ENCODE results near the gene VENTX. TPM values are rescaled to one million over a fixed set of nuclear protein-coding genes. Genes with fewer than 3 reads are reported as not detected.

Gene VENTX
- total RNA-seq, 1 donor from 2014 or later = not detected

- no peak for DNase-seq (ENCODE audit: low spot score)
These were observed 2.3 kb upstream of the VENTX start for GRCh38 chr10:133235265-133235855.

GRCh38 chr10:133235932-133236331 is 1.7 kb upstream of the VENTX start:
- no peak for DNase-seq (ENCODE audit: low spot score)

GRCh38 chr10:133236401-133237240 is 1.0 kb upstream of the VENTX start:
- no peak for DNase-seq (ENCODE audit: low spot score)

DNA sequence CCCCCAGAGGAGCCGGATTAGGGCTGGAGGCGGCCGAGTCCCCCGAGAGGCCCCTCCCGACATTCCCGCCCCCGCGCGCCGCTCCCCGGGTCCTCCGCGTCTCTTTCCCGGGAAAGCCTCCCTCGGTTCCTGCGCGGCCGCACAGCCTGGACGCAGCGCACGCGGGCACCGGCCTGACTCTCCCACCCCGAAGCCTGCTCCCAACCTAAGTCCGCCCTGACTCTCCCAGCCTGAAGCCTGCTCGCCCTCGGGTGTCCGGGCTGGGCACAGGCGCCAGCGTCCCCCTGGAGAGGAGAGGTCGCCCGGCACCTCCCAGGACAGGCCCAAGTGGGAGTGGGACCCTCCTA is 441 bp upstream of the VENTX start:
- DNase-seq (ENCODE audit: low spot score) = no peak

GRCh38 chr10:133238466-133238804 is 780 bp downstream of the VENTX start:
- DNase-seq (ENCODE audit: low spot score) = no peak

GRCh38 chr10:133239990-133240389 is 2.3 kb downstream of the VENTX start:
- DNase-seq (ENCODE audit: low spot score) = no peak

- DNase-seq (ENCODE audit: low spot score) = no peak
These were observed 4.0 kb downstream of the VENTX start for GRCh38 chr10:133241501-133242205.

GRCh38 chr10:133242611-133243356 is 5.1 kb downstream of the VENTX start:
- no peak for DNase-seq (ENCODE audit: low spot score)

DNA sequence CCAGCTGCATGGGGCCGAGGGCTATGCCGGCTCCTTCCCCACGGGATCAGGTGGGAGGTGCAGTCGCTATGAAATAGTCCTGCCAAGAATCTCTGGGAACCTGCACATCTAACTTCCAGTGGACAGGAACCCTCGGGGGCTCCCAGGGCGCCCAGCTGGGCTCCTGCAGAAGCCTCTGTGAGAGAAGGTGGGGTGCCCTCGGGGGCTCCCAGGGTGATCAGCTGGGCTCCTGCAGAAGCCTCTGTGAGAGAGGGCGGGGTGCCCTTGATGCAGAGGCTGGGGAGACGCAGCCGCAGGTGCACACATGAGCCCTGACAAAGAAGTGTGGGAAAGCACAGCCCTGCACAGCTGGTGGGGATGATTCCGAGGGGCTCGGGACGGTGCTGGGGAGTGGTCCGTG is 5.9 kb downstream of the VENTX start:
- no peak for DNase-seq (ENCODE audit: low spot score)

- peak; percentile 89 for DNase-seq (ENCODE audit: low spot score)
These were observed 8.0 kb downstream of the VENTX start for GRCh38 chr10:133245439-133246235.

DNA sequence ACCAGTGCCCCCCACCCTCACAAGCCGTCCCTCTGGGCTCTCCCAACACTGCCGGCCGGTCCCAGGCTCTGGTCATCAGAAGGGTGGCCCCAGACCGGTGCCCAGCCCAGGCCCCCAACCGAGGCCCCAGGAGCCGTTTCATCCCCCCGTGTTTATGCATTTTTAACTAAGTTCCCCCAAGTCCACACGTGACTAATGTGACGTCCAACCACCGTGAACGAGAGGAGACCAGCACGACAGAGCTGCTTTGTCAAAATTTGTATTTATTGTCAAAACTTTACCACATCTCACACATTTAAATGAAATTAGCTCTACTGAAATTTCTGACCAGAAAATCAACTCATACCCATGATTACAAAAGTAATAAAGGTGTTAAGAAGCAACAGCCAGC is 8.6 kb downstream of the VENTX start:
- DNase-seq (ENCODE audit: low spot score) = no peak

GRCh38 chr10:133247681-133248333 is 10.2 kb downstream of the VENTX start:
- no peak for DNase-seq (ENCODE audit: low spot score)

DNA sequence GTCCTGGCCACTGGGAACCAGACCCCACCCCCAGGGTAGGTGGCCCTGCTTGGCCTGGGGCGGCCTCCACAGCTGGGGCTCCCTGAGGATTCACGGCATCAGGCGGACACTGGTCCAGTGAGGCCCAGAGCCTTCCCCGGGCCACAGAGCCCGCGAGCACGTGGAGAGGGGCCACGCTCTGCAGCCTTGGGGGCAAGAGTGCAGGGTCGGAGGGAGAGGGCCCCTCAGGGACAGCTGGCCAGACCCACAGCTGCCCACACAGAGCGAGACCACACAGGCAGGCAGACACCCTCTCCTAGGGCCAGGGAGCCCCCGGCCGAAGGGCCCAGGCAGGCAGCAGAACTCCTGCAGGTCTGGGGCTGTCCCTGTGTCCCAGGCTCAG is 10.7 kb downstream of the VENTX start:
- no peak for DNase-seq (ENCODE audit: low spot score)

GRCh38 chr10:133249094-133249780 is 11.6 kb downstream of the VENTX start:
- no peak for DNase-seq (ENCODE audit: low spot score)

DNA sequence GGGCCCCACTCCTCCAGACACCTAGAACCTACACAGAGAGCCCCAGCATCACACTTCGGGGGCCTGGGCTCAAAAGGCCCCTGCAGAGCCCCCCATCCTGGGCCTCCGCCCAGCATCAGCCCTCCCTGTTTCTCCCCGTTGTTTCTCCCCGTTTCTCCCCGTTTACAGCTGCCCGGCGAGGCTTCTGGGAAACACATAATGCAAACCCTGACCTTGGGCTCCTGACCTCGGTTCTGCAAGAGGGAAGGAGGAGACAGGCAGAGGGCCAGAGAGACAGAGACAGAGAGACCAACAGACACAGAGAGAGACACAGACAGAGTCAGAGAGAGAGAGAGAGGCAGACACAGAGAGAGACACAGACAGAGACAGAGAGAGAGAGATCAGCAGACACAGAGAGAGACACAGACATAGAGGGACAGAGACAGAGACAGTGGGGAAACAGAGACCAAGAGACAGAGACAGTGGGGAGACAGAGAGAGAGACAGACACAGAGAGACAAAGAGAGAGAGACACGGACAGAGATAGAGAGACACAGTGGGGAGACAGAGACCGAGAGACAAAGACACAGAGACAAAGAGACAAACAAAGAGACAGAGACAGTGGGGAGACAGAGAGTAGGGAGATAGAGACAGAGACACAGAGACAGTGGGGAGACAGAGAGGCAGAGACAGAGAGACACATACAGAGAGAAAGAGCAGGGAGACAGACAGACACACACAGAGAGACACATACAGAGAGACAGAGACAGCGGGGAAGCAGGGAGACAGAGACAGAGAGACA is 12.5 kb downstream of the VENTX start:
- no peak for DNase-seq (ENCODE audit: low spot score)

GRCh38 chr10:133251388-133252222 is 13.9 kb downstream of the VENTX start:
- DNase-seq (ENCODE audit: low spot score) = peak; percentile 58

- no peak for DNase-seq (ENCODE audit: low spot score)
These were observed 14.5 kb downstream of the VENTX start for GRCh38 chr10:133252223-133252552.

DNA sequence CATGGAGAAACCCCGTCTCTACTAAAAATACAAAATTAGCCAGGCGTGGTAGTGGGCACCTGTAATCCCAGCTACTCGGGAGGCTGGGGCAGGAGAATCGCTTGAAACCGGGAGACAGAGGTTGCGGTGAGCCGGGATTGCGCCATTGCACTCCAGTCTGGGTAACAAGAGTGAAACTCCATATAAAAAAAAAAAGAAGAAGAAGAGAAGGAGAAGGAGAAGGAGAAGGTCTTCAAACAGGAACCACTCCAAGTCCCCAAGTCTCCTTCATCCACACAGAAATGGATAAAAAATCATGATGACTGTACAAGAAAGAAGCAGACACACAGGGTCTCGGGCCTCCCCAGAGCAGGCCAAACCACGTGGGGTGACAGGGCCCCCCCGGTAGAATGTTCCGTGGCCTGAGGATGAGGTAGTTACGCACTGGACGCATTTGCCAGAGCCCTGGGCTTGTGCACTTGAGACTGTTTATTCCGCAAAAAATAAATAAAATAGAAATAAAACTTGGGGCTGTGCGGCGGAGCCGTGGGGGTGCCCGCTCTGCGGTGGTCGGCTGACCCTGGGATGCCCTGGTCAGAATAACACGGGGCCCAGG is 15.8 kb downstream of the VENTX start:
- DNase-seq (ENCODE audit: low spot score) = no peak

Measured in umbilical cord (tissue), 2 donors.